Hematopoietic multipotent progenitor cell treated with erythropoietin and hydrocortisone succinate and interleukin-3 and kit ligand, for 15 days (in vitro differentiated cells): ENCODE results near the gene PATJ.
"Not testable (repeated sequence)": the region's sequence is repeated elsewhere in the genome, so short reads cannot be mapped to it uniquely, and the experiment has no call there.

Source experiments
- DNase-seq: peaks from one replicate; pipeline ENCODE4 v3.0.0-alpha.2; 2015; ENCODE audit warnings: low spot score

PATJ gene

DNA sequence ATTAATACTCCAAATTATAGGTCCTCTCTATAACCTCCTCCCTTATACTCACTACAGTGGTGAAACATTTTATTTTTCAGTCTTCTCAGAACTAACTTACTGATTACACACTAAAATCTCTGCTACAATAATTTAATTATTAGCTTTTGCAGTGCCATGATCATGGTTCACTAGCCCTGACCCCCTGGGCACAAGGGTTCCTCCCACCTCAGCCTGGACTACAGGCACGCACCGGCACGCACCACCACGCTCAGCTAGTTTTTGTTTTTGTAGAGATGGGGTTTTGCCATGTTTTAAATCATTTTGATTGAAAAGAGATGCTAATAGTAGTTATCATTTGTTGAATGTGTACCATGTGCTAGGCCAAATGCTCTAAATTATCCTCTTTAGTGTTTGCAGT lies 6.3 kb downstream of the PATJ start:
- DNase-seq, result no peak

DNA sequence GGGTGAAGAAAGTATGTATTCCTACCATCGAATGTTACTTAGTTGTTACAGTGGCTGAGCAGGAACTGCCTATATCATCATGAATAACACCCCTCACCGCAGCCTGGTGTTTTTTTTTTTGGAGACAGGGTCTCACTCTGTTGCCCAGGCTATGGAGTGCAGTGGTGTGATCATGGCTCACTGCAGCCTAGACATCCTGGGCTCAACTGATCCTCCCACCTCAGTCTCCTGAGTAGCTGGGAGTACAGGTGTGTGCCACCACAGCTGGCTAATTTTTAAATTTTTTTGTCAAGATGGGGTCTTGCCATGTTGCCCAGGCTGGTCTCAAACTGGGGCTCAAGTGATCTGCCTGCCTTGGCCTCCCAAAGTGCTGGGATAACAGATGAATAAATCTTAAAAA lies 7.3 kb downstream of the PATJ start:
- no peak for DNase-seq

DNA sequence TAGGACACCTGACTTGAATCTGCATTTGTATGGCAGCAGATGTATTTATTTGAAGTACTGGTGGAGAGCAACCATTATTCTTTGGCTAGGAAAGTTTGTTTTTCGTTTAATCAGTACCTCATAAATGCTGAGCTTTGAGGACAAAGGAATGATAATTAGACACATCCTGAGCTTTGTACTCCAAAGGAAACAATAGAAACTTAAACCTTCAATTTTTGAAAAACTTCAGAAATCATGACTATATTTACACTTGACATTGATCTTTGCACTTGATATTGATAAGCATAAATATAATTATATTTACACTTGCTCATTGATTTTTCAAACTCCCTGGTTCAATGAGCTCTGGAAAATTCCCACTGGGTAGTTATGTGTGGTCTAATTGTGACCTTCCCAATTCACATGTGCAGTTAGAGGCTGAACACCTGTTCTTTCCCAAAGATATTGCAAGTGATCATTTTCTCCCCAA lies 10.7 kb downstream of the PATJ start:
- no peak for DNase-seq

DNA sequence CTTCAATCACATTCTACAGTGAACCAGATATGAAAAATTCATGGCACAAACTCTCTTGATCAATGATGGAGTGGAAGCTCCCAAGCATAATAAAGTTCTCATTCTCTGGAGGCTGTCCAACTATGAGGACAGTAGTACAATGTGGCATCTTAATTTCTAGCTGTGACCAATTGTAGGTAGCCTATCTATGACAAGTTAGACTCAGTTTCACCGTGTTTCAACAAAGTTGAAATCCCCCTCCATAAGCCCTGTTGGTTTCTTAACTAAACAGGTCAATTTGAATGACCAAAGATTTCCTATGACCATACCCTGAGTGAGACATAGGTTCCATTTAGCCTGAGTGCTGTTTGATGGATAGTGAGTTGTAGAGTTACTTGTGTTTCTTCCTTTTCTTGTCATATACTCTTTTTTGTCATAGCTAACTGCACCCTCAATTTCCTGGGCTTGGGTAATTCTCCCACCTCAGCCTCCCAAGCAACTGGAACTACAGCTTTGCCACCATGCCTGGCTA lies 11.8 kb downstream of the PATJ start:
- no peak for DNase-seq

DNA sequence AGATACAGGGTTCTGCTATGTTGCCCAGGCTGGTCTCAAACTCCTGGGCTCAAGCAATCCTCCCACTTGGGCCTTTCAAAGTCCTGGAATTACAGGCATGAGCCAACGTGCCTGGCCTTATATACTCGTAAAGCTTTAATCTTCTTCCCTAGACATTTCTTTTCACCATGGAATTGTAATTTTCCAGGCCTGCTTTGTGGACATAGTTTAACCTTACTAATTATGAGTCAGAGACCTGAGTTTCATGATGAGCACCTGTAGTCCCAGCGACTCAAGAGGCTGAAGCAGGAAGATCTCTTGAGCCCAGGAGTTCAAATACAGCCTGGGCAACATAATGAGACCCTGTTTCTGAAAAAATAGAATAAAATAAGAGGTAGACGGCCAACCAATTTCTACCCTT lies 12.3 kb downstream of the PATJ start:
- no peak for DNase-seq

DNA sequence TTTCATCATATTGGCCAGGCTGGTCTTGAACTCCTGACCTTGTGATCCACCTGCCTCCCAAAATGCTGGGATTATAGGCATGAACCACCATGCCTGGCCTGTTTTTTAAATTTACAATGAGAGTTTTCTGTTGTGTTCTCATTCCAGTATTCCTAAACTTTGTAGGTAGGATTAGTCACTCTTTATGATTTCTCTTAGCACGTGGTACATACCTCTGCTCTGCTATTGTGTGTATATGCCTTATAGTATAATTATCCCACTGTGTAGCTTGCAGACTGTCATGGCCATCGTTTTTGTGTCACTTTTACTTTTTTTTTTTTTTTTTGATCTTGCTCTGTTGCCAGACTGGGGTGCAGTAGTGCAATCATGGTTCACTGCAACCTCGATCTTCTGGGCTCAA lies 14.5 kb downstream of the PATJ start:
- DNase-seq, result no peak

DNA sequence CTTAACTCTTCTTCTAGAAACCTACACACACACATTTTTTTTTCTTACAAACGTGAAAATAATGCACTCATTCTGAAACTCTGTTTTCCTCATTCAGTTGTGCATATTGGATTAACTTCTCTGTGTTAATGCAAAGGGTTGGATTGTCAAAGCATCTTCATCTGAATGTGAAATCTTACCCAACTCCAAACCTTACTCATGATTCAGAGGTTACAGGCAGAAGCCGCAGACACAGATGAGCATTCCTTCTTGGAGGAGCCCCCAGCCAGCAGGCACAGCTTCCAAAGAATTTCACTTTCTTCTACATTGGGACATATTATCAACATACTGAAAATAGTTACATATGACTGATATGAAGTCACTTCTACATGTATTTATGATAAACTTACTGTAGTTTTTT lies 15.7 kb downstream of the PATJ start:
- no peak for DNase-seq

DNA sequence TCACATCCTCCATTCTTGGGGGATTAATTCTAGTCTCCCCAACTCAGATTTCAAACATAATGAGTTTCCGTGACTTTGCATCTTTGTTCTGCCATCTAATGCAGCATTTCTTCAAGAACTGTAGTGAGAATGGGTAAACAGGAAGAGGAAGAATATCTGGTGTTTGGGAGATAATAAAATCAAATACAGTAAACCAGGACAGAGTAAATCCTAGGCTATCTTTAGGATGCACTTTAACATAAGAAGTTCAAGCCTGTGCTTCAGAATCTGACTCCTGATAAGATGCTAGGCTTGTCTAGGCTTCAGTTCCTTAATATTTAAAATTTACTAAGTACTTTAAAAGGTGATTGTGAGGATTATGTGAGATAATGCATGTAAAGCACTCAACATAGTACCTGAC lies 27.9 kb downstream of the PATJ start:
- no peak for DNase-seq

DNA sequence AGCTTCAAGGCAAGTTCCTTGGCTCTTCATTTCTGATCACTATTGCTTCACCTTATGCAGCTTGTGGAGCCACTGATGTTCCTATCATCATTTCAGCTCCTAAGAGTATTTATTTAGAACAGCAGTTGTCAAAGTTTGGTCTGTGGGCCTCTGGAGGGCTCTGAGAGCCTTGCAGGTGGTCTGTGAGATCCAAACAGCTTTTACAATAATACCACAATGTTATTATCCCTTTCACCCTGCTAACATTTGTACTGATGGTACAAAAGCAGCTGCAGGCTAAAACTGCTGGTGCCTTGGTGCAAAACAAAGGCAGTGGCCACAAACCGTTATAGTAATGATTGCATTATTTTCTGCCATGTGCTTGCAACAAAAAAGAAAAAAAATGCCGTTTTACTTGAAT lies 33.8 kb downstream of the PATJ start:
- DNase-seq, result no peak

DNA sequence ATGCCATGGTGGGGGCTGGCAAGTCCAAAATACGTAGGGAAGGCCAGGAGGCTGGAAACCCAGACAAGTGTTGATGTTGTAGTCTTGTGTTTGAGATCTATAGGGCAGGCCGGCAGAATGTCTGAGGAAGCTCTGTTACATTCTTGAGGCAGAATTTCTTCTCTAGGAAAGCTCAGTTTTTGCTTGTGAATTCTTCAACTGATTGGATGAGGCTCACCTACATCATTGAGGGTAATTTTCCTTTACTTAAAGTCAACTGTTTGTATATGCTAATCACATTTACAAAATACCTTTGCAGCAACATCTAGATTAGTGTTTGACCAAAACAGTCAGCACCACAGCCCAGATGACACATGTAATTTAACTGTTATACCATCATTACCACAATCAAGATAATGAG lies 37.0 kb downstream of the PATJ start:
- DNase-seq, result no peak

DNA sequence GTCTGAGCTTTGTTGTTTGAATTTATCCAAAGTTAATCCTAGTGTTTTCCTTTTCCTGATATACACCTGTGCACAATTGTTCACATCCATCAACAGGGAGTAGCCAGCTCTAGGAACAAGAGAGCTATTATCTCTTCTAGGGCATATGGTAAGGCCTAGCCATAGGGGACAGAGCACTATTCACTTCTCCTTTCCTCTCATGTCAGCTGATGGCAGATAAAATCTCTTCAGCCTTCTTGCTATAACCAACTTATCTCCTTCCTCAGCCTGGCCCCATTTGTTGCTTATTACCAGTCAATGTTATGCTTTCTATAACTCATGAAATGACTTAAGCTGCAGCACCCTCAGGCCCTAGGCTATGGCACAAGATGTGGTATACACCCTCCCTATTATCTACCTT lies 38.9 kb downstream of the PATJ start:
- DNase-seq, result no peak

DNA sequence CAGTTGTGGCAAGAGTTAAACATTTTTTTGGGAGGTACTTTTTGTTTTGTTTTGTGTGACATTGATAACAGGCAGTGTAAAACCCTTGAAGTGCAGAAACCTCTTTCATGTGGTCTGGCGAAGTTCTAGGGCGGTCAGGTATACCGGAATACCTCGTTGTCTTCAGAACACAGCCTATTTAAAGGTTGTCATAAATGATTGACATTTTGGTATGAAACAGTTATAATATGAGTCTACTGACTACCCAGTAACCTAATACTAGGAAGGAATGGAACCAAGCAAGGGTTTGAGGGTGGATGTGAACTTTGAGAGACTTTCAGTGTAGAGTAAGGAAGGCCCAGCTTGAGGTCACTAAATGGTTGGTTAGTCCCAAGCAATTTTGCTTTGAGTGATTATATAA lies 40.5 kb downstream of the PATJ start:
- no peak for DNase-seq

DNA sequence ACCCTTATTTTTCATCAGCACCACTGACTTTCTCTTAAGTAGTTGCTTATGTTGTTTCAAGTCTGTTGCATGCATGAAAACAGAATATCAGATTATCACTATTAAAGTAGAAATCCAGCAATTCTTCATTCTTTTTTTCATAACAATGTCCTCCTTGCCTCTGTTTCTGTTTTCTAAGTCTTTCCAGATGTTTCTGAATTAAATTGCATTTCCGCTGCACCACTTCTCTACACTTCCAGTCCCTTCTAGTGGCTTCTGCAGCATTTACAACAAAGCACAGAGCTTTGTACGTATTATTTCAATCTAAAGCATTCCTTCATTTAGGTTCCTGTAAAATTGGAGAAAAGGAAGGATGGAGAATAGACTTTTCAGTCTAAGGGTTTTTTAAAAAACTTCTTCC lies 42.4 kb downstream of the PATJ start:
- no peak for DNase-seq

DNA sequence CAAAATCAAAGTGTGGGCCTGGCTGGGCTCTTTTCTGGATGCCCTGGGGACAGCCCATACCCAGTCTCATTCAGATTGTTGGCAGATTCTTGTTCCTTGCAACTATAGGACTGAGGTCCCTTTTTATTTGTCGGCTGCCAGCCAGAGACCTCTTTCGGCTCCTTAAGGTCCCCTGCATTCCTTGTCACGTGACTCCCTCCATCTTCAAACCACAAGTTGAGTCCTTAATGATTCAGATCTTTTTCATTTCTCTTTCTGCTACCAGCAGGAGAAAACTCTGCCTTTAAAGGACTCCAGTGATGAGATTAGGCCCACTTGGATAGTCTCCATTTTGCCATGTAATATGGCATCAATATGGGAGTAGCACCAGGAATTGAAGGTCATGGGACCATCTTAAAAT lies 48.6 kb downstream of the PATJ start:
- no peak for DNase-seq

DNA sequence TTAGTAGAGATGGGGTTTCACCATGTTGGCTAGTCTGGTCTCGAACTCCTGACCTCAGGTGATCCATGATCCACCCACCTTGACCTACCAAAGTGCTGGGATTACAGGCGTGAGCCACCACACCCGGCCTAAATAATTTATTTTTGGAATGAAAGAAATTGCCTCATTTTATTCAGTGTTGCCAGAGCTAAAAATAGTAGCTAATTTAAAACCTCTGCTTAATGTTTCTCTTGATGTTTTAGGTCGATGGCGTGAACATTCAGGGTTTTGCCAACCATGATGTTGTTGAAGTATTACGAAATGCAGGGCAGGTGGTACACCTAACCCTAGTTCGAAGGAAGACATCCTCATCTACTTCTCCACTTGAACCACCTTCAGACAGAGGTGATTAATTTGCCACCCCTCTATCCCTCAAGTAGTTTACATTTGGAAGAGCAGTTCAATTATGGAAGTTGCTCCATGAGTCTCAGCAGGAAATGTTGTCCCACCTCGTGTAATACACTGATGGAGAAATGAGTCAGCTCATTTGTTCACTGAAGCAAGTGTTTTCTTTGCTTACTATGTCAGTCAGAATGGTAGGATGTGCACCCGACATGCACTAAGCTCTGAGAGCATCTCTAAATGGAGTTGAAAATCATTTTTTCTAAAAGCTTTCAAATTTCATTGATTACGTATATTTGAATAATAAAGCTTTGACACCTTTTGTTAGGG lies 54.9 kb downstream of the PATJ start:
- DNase-seq, result no peak

DNA sequence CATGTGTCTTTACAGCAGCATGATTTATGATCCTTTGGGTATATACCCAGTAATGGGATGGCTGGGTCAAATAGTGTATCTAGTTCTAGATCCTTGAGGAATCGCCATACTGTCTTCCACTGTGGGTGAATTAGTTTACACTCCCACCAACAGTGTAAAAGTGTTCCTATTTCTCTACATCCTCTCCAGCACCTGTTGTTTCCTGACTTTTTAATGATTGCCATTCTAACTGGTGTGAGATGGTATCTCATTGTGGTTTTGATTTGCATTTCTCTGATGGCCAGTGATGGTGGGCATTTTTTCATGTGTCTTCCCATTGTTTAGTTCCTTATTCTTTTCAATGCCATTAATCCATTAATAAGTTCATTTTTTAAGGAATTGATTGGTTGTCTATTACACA lies 58.8 kb downstream of the PATJ start:
- DNase-seq, result not testable (repeated sequence)

DNA sequence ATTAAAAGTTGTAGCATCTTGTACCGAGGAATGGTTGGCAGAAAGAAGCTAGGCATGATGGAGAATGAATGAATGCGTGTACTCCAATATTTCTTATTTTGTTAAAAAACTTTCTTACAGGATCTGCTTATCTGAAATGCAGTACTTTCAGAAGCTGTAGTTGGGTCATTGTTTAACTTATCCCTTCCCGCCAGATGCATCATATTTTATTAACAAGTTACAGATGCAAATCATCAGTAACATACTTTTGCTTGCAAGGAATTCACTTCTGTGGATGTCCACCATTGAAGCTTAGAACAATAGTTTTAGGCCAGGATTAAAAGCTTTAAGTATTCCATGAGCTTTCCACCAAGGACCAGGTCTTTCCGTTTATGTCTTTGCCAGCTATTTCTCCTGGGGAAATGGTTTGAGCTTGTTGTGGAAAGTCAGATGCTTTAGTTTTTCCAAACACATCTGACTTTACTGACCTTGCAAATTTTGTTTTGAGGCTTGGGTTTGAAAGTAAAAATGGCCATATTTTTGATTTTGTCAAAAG lies 65.4 kb downstream of the PATJ start:
- no peak for DNase-seq

DNA sequence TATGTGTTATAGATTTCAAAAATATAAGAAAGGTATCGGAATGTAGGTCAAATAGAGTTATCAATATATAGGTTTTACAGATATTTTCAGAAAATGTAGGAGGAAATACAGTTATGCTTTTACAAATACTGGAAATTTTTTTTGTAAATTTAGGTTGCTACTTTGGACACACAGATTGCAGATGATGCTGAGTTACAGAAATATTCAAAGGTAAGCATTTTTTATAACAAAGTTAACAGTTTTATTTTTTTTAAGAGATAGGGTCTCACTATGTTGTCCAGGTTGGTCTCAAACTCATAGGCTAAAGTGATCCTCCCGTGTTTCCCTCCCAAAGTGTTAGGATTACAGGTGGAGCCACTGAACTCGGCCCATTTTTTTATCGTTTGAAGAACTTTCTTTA lies 66.0 kb downstream of the PATJ start:
- no peak for DNase-seq

DNA sequence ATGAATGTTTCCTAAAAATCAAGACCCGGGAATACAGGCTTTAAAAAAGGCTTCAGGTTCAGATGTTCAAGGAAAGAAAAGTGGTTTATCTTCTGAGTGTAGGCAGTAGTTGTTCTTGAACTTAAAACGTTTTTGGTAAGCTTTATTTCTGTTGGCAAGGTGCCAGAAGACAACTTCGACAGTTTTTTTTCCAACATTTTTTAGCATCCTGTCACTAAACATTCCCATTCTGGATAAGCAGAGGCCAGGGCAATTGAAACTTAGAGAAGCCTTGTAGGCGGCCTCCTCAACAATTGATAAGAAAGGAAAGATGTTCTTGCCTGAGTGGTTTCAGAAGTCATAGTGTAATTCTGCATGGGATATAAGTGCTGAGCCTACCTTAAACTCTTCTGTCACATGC lies 66.7 kb downstream of the PATJ start:
- DNase-seq, result peak; percentile 6

DNA sequence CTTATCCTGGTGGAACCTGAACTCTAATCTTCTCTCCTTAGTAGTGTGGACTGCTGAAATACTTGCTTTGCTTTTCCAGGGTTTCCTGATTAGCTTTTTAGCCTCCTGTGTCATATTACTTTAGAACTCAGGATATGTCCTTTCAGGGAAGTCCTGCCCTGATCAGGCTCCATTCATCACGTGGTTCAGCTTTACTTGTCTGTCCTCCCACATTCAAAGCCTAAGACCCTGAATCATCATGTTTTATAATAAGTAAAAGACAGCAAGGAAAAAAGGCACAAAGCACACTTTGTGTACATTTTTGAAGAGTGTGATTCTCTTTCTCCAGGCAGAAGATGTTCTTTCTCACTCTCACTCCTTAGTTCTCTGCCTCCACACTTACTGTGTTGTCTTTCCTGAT lies 70.6 kb downstream of the PATJ start:
- DNase-seq, result no peak

DNA sequence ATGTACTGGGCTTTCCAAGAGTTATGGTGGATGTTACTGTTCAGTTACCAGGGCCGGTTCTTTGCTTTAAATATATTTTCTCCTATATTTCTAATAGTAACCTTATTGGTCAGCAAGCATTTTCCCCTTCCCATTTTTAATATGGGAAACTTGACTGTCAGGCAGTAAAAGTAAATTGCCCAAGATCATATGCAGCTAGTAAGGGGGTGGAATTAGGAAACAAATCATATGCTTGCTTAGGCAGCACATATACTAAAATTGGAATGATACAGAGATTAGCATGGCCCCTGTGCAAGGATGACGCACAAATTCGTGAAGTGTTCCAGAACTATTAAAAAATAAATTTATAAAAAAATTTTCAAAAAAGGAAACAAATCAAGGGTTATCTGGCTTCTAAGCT lies 73.9 kb downstream of the PATJ start:
- DNase-seq, result no peak

DNA sequence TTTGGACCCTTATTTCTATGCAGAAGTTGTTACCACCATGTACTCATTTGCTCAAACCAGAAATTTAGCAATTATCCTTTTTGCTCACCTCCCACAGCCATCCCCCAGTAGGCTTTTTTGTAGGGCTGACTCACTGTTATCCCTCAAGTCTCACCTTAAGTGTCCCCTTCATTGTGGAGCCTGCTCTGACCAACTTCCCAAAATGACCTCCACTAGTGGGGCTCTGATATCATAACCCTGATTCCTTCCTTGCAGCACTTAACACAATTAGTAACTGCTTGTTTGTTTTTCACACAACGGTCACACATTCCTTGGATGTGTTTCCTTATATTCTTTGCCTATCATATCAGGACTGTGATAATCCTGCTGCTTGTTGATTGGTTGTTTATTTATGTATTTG lies 76.7 kb downstream of the PATJ start:
- DNase-seq, result no peak

DNA sequence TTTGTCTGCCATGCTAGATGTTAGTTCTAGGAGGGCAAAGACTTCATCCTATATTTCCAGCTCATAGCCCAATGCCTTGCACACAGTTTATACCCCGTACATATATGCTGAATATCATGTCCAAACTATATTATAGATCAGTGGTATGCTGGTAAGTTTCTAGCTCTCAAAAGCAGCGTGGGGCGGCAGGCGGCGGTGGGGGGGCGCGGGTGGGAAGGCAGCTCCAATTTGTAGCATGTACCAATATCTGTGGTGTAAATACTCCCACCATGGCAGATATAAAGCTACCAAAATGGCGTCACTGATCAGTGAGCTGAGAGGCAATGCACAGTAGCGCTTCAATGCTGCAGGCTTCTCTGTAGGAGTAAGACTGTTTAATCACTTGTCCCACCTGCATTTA lies 77.1 kb downstream of the PATJ start:
- DNase-seq, result no peak

DNA sequence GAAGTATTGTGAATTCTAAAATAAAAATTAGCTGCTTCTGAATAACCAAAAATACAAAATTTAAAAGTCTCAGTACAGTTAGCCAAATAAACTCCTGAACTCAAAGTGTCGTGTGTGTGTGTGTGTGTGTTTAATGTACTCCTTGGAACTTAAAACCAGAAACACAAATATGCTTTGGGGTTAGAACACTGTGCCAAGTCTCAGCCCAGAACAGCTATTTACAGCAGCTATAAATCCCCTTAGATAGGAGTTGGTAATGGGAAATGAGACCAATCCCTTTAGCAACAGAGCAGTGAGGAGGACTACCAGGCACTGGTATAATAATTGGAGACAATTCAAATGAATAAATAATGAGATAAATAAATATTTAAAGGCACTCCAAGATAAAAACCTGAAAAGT lies 83.1 kb downstream of the PATJ start:
- DNase-seq, result no peak
